Measurements from ENCODE around the gene MPP7. TPM values are rescaled to one million over a fixed set of nuclear protein-coding genes. Genes with fewer than 3 reads are reported as not detected.
"Not testable (repeated sequence)": the region's sequence is repeated elsewhere in the genome, so short reads cannot be mapped to it uniquely, and the experiment has no call there.

MPP7 gene
- total RNA-seq, 1 experiment from 2014 or later, result 0.55 TPM

DNA sequence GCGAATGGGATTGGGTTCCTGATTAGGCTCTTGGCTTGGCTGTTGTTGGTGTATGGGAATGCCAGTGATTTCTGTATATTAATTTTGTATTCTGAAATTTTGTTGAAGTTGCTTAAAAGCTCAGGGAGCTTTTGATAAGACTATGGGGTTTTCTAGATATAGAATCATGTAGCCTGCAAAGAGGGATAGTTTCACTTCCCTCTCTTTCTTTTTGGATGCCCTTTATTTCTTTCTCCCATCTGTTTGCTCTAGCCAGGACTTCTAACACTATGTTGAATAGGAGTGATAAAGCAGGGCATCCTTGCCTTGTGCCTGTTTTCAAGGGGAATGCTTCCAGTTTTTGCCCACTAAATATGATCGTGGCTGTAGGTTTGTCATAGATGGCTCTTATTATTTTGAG lies 40.4 kb upstream of the MPP7 start:
- Histone ChIP-seq H3K9me3 (ENCODE audit: insufficient read depth, low read depth) (no peaks in the 10 kb centered on the region), H2AFZ (no peak overlapping the region), H3K27me3 (ENCODE audit: insufficient read depth, low read depth) (no peaks in the 10 kb centered on the region), H3F3A (ENCODE audit: insufficient read depth, low read depth) (no peaks in the 10 kb centered on the region), H3K36me3 (ENCODE audit: low read depth) (no peaks in the 10 kb centered on the region), H3K79me2 (ENCODE audit: low read depth) (no peaks in the 10 kb centered on the region), H4K20me1 (ENCODE audit: insufficient read depth) (no peaks in the 10 kb centered on the region), H3K4me1 (replicated peaks; ENCODE audit: insufficient read depth) (no peaks in the 10 kb centered on the region), H3K4me3 (no peak overlapping the region), H3K9me2 (ENCODE audit: insufficient read depth) (no peaks in the 10 kb centered on the region), H3K4me2 (no peak overlapping the region), H3K27ac (no peak overlapping the region)
- BruUV-seq (replicated peaks), result no TSS peak
- intact Hi-C loops (cut with micrococcal nuclease; ENCODE audit: unreplicated experiment), result no loop called here
- CTCF ChIA-PET, result no interaction called here
- POLR2A ChIA-PET (ENCODE audit: unreplicated experiment), result no interaction called here
- TF ChIP-seq, protein P1, sequence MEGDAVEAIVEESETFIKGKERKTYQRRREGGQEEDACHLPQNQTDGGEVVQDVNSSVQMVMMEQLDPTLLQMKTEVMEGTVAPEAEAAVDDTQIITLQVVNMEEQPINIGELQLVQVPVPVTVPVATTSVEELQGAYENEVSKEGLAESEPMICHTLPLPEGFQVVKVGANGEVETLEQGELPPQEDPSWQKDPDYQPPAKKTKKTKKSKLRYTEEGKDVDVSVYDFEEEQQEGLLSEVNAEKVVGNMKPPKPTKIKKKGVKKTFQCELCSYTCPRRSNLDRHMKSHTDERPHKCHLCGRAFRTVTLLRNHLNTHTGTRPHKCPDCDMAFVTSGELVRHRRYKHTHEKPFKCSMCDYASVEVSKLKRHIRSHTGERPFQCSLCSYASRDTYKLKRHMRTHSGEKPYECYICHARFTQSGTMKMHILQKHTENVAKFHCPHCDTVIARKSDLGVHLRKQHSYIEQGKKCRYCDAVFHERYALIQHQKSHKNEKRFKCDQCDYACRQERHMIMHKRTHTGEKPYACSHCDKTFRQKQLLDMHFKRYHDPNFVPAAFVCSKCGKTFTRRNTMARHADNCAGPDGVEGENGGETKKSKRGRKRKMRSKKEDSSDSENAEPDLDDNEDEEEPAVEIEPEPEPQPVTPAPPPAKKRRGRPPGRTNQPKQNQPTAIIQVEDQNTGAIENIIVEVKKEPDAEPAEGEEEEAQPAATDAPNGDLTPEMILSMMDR (conservative IDR thresholded peaks at IDR 0.05), result no peak
- TF ChIP-seq EZH2 (IDR thresholded peaks at IDR 0.05; ENCODE audit: low read depth), result no peak
- DNase-seq, result no peak

DNA sequence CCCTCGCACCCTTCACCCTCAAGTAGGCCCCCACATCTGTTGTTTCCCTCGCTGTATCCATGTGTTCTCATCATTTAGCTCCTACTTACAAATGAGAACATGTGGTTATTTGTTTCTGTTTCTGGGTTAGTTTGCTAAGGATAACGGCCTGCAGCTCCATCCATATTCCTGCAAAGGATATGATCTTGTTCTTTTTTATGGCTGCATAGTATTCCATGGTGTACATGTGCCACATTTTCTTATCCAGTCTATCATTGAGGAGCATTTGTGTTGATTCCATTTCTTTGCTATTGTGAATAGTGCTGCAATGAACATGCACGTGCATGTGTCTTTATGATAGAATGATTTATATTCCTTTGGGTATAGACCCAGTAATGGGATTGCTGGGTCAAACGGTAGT lies 38.8 kb upstream of the MPP7 start:
- CTCF ChIA-PET; H3K79me2 ChIP-seq (ENCODE audit: low read depth); DNase-seq; BruUV-seq (replicated peaks); H3K27ac ChIP-seq; H3K9me3 ChIP-seq (ENCODE audit: insufficient read depth, low read depth); H3F3A ChIP-seq (ENCODE audit: insufficient read depth, low read depth); H3K36me3 ChIP-seq (ENCODE audit: low read depth); POLR2A ChIA-PET (ENCODE audit: unreplicated experiment); H3K27me3 ChIP-seq (ENCODE audit: insufficient read depth, low read depth); H2AFZ ChIP-seq; H3K4me3 ChIP-seq; intact Hi-C loops (cut with micrococcal nuclease; ENCODE audit: unreplicated experiment); H3K4me2 ChIP-seq; H3K4me1 ChIP-seq (replicated peaks; ENCODE audit: insufficient read depth); H3K9me2 ChIP-seq (ENCODE audit: insufficient read depth); H4K20me1 ChIP-seq (ENCODE audit: insufficient read depth): not testable (repeated sequence)

DNA sequence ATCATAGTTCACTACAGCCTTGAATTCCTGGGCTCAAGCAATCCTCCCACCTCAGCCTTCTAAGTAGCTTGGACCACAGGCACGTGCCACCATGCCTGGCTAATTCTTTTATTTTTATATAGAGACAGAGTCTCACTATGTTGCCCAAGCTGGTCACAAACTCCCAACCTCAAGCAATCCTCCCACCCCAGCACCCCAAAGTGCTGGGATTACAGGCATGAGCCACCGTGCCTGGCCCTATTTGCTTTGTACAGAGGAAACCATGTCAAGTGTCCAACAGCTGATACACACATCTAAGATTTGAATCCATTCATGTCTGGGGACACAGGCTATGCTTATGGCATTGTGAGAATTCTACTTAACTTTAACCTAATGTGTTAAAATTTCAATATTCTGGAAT lies 29.9 kb upstream of the MPP7 start:
- POLR2A ChIA-PET (ENCODE audit: unreplicated experiment), result no interaction called here
- no TSS peak for BruUV-seq (replicated peaks)
- TF ChIP-seq, protein P1 (conservative IDR thresholded peaks at IDR 0.05), result no peak
- no peak for TF ChIP-seq EZH2 (IDR thresholded peaks at IDR 0.05; ENCODE audit: low read depth)
- no peaks in the 10 kb centered on the region for H3K36me3 ChIP-seq (ENCODE audit: low read depth)
- no peaks in the 10 kb centered on the region for H3K4me1 ChIP-seq (replicated peaks; ENCODE audit: insufficient read depth)
- no peak overlapping the region for H2AFZ ChIP-seq
- H3K9me3 ChIP-seq (ENCODE audit: insufficient read depth, low read depth), result no peaks in the 10 kb centered on the region
- no peaks in the 10 kb centered on the region for H4K20me1 ChIP-seq (ENCODE audit: insufficient read depth)
- CTCF ChIA-PET, result no interaction called here
- H3K9me2 ChIP-seq (ENCODE audit: insufficient read depth), result no peaks in the 10 kb centered on the region
- intact Hi-C loops (cut with micrococcal nuclease; ENCODE audit: unreplicated experiment), result no loop called here
- DNase-seq, result no peak
- no peak overlapping the region for H3K4me2 ChIP-seq
- H3K27me3 ChIP-seq (ENCODE audit: insufficient read depth, low read depth), result 0 out of 2 replicates have a peak, but pooled peaks cover 2% of the 10 kb centered on the region
- H3K27ac ChIP-seq, result no peak overlapping the region
- no peaks in the 10 kb centered on the region for H3F3A ChIP-seq (ENCODE audit: insufficient read depth, low read depth)
- no peak overlapping the region for H3K4me3 ChIP-seq
- no peaks in the 10 kb centered on the region for H3K79me2 ChIP-seq (ENCODE audit: low read depth)

DNA sequence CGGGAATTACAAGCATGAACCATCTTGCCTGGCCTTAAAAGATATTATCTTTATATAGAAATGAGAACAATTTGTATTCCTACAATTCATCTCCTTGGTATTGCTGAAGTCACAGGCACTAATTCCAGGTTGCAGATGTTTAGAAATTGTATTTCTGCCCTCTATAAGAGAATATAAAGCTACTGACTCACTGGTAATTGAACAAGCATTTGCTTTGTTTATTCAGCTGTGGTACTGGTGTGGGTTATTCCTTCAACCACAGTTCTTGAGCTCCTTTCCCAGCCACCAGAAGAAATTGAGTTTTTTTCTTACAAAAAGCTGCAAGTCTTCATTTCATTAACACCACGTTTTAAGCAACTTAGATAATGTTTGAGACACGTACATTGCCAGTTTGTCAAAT lies 29.0 kb upstream of the MPP7 start:
- ChIA-PET CTCF (no interaction called here), POLR2A (ENCODE audit: unreplicated experiment) (no interaction called here)
- no peaks in the 10 kb centered on the region for H3K9me2 ChIP-seq (ENCODE audit: insufficient read depth)
- H4K20me1 ChIP-seq (ENCODE audit: insufficient read depth), result no peaks in the 10 kb centered on the region
- no peak overlapping the region for H3K27ac ChIP-seq
- H3K79me2 ChIP-seq (ENCODE audit: low read depth), result no peaks in the 10 kb centered on the region
- no peaks in the 10 kb centered on the region for H3F3A ChIP-seq (ENCODE audit: insufficient read depth, low read depth)
- no peaks in the 10 kb centered on the region for H3K36me3 ChIP-seq (ENCODE audit: low read depth)
- no peak overlapping the region for H3K4me3 ChIP-seq
- TF ChIP-seq, protein P1 (conservative IDR thresholded peaks at IDR 0.05), result no peak
- no peak for TF ChIP-seq EZH2 (IDR thresholded peaks at IDR 0.05; ENCODE audit: low read depth)
- 0 out of 2 replicates have a peak, but pooled peaks cover 2% of the 10 kb centered on the region for H3K27me3 ChIP-seq (ENCODE audit: insufficient read depth, low read depth)
- no peak overlapping the region for H3K4me2 ChIP-seq
- H3K9me3 ChIP-seq (ENCODE audit: insufficient read depth, low read depth), result no peaks in the 10 kb centered on the region
- H2AFZ ChIP-seq, result no peak overlapping the region
- no TSS peak for BruUV-seq (replicated peaks)
- H3K4me1 ChIP-seq (replicated peaks; ENCODE audit: insufficient read depth), result no peaks in the 10 kb centered on the region
- DNase-seq, result no peak
- intact Hi-C loops (cut with micrococcal nuclease; ENCODE audit: unreplicated experiment), result no loop called here

All from PC-9 (cell line).